ENCODE results near the gene SNX8. TPM values are rescaled to one million over a fixed set of nuclear protein-coding genes. Genes with fewer than 3 reads are reported as not detected.

SNX8 gene
- total and polyA plus RNA-seq, 2 donors (not counting 1 experiment from before 2014, with no cell fraction given): 64.4 to 126 TPM

DNA sequence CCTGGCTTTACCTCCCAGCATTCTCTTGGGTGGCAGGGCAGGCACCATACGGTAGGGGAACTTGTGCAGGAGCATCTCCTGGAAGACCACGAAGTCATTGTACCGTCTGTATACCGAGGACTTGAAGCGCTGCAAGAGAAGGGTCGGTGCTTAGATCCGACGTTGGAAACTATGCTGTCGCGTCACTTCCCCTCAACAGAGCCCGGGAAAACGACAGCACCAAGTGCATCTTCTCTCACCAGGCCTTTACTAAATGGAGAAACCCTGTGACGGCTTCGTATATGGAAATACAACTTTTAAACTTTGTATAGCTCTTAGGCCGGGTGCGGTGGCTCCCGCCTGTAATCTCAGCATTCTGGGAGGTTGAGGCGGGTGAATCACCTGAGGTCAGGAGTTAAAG is 39.1 kb downstream of the SNX8 start:
- Histone ChIP-seq H3K36me3 (replicated peaks in 1 of 2; ENCODE audit: control extremely low read depth in 1 of 2, control insufficient read depth in 1 of 2, extremely low read depth in 1 of 2, insufficient read depth in 2 of 2, low read length in 1 of 2) (peaks cover 0 to 61% of the 10 kb centered on the region in 2 experiments), H3K27me3 (replicated peaks in 1 of 4; ENCODE audit: control extremely low read depth in 1 of 4, control insufficient read depth in 3 of 4, insufficient read depth in 4 of 4, low read length in 3 of 4) (no peaks in the 10 kb centered on the region), H3K9ac (ENCODE audit: low read length) (no peak overlapping the region), H3K27ac (ENCODE audit: low read length in 2 of 2) (no peak overlapping the region), H3K4me1 (ENCODE audit: control insufficient read depth in 2 of 2, insufficient read depth in 2 of 2, low read length in 2 of 2) (no peaks in the 10 kb centered on the region), H3K9me3 (ENCODE audit: control extremely low read depth in 1 of 3, control insufficient read depth in 2 of 3, insufficient read depth in 1 of 3, low read length in 2 of 3) (peaks cover 0 to 3% (median 0%) of the 10 kb centered on the region in 3 donors), H3K79me2 (ENCODE audit: control insufficient read depth, insufficient read depth, low read length) (peaks cover 35% of the 10 kb centered on the region), H4K20me1 (ENCODE audit: control insufficient read depth, insufficient read depth, low read length, poor library complexity, severe bottlenecking) (peaks cover 17% of the 10 kb centered on the region), H2AFZ (ENCODE audit: insufficient read depth, low read depth, low read length, poor library complexity, severe bottlenecking) (no peak overlapping the region), H3K4me3 (ENCODE audit: control extremely low read depth in 1 of 5, extremely low read depth in 1 of 5, insufficient read depth in 1 of 5, low read depth in 2 of 5, low read length in 4 of 5) (no peak overlapping the region), H3K4me2 (replicated peaks; ENCODE audit: low read depth, low read length, poor library complexity, severe bottlenecking) (no peak overlapping the region)
- Mint-ChIP-seq H3K4me3 (no peak overlapping the region), H3K27me3 (no peaks in the 10 kb centered on the region), H3K9me3 (ENCODE audit: insufficient read depth) (no peaks in the 10 kb centered on the region), H3K4me1 (peaks cover 11% of the 10 kb centered on the region), H3K27ac (no peak overlapping the region)
- TF ChIP-seq, protein P1, sequence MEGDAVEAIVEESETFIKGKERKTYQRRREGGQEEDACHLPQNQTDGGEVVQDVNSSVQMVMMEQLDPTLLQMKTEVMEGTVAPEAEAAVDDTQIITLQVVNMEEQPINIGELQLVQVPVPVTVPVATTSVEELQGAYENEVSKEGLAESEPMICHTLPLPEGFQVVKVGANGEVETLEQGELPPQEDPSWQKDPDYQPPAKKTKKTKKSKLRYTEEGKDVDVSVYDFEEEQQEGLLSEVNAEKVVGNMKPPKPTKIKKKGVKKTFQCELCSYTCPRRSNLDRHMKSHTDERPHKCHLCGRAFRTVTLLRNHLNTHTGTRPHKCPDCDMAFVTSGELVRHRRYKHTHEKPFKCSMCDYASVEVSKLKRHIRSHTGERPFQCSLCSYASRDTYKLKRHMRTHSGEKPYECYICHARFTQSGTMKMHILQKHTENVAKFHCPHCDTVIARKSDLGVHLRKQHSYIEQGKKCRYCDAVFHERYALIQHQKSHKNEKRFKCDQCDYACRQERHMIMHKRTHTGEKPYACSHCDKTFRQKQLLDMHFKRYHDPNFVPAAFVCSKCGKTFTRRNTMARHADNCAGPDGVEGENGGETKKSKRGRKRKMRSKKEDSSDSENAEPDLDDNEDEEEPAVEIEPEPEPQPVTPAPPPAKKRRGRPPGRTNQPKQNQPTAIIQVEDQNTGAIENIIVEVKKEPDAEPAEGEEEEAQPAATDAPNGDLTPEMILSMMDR (IDR thresholded peaks at IDR 0.05): no peak
- TF ChIP-seq EZH2 (IDR thresholded peaks at IDR 0.05; ENCODE audit: borderline replicate concordance, insufficient read depth, low read depth, low read length, poor library complexity, severe bottlenecking): no peak
- WGBS (ENCODE audit: insufficient coverage): over 99% methylated on average over 12 of the region's 18 CpGs
- intact Hi-C loops (cut with micrococcal nuclease): no loop called here
- ChIA-PET CTCF (no interaction called here), POLR2A (interaction anchor here (0.6 kb wide), 2 partner anchors 24 to 36 kb away, joined by 3 to 4 read pairs; no protein-coding TSS in a partner anchor)
- ATAC-seq (ENCODE audit: low read depth) (no peak), DNase-seq (no peak)

DNA sequence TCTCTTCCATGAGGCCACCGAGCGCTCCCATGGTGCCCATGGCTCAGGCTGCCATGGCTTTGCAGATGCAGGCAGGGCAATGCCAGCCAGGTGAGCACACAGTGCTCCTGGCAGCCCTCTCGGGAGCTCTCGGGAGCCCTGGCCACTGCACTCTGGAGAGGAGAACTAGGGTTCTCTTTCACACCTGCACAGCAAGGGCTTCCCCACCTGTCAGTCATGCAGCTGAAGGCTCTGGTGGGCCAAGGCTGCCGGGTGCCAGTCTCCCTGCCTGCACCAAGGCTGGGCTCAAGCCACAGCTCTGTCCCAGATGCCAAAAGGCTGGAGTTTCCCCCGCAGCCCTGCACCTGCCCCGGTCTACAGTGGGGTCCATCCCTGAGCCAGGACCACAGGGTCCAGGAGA is 39.6 kb downstream of the SNX8 start:
- Histone ChIP-seq H3K9ac (ENCODE audit: low read length) (no peak overlapping the region), H3K79me2 (ENCODE audit: control insufficient read depth, insufficient read depth, low read length) (peaks cover 35% of the 10 kb centered on the region), H3K4me1 (ENCODE audit: control insufficient read depth in 2 of 2, insufficient read depth in 2 of 2, low read length in 2 of 2) (no peaks in the 10 kb centered on the region), H3K27me3 (replicated peaks in 1 of 4; ENCODE audit: control extremely low read depth in 1 of 4, control insufficient read depth in 3 of 4, insufficient read depth in 4 of 4, low read length in 3 of 4) (no peaks in the 10 kb centered on the region), H3K27ac (ENCODE audit: low read length in 2 of 2) (no peak overlapping the region), H3K4me2 (replicated peaks; ENCODE audit: low read depth, low read length, poor library complexity, severe bottlenecking) (no peak overlapping the region), H2AFZ (ENCODE audit: insufficient read depth, low read depth, low read length, poor library complexity, severe bottlenecking) (no peak overlapping the region), H4K20me1 (ENCODE audit: control insufficient read depth, insufficient read depth, low read length, poor library complexity, severe bottlenecking) (peaks cover 13% of the 10 kb centered on the region), H3K4me3 (ENCODE audit: control extremely low read depth in 1 of 5, extremely low read depth in 1 of 5, insufficient read depth in 1 of 5, low read depth in 2 of 5, low read length in 4 of 5) (no peak overlapping the region), H3K9me3 (ENCODE audit: control extremely low read depth in 1 of 3, control insufficient read depth in 2 of 3, insufficient read depth in 1 of 3, low read length in 2 of 3) (peaks cover 0 to 3% (median 0%) of the 10 kb centered on the region in 3 donors), H3K36me3 (replicated peaks in 1 of 2; ENCODE audit: control extremely low read depth in 1 of 2, control insufficient read depth in 1 of 2, extremely low read depth in 1 of 2, insufficient read depth in 2 of 2, low read length in 1 of 2) (peaks cover 0 to 65% of the 10 kb centered on the region in 2 experiments)
- H3K9me3 Mint-ChIP-seq (ENCODE audit: insufficient read depth): no peaks in the 10 kb centered on the region
- ChIA-PET CTCF (no interaction called here), POLR2A (interaction anchor here (0.6 to 1.0 kb wide), 2 partner anchors 19 to 37 kb away, joined by 3 to 4 read pairs; no protein-coding TSS in a partner anchor)
- intact Hi-C loops (cut with micrococcal nuclease): no loop called here
- ATAC-seq (ENCODE audit: low read depth): no peak
- no peak overlapping the region for H3K4me3 Mint-ChIP-seq
- H3K4me1 Mint-ChIP-seq: peaks cover 6% of the 10 kb centered on the region
- DNase-seq: no peak
- H3K27me3 Mint-ChIP-seq: no peaks in the 10 kb centered on the region
- WGBS (ENCODE audit: insufficient coverage): 97% methylated on average over 7 of the region's 7 CpGs
- H3K27ac Mint-ChIP-seq: no peak overlapping the region
- no peak for TF ChIP-seq EZH2 (IDR thresholded peaks at IDR 0.05; ENCODE audit: borderline replicate concordance, insufficient read depth, low read depth, low read length, poor library complexity, severe bottlenecking)
- TF ChIP-seq, protein P1 (IDR thresholded peaks at IDR 0.05): no peak

All from B cell (primary cell).